ENCODE measurements around the gene CRB2. TPM values are rescaled to one million over a fixed set of nuclear protein-coding genes. Genes with fewer than 3 reads are reported as not detected.

The CRB2 gene
- total and polyA plus RNA-seq, 2 donors (not counting 3 experiments of a cell fraction or from before 2014, with no cell fraction given), result not detected

- ChIA-PET POLR2A (no interaction called here), CTCF (interaction anchor here (1.4 kb wide), 1 partner anchor 9 kb away, joined by 3 read pairs; no protein-coding TSS in a partner anchor)
- no peaks in the 10 kb centered on the region for H3K9me3 ChIP-seq (replicated peaks; ENCODE audit: control insufficient read depth, insufficient read depth, low read length)
- no peak overlapping the region for H3K27ac ChIP-seq (ENCODE audit: insufficient read depth, low read depth, low read length)
- H4K20me1 ChIP-seq (replicated peaks; ENCODE audit: control insufficient read depth, extremely low read depth, insufficient read depth, low read length), result no peaks in the 10 kb centered on the region
- no peak overlapping the region for H2AFZ ChIP-seq (ENCODE audit: low read depth, low read length)
- FAIRE-seq (no peak), DNase-seq (ENCODE audit: low read depth, low spot score) (no peak)
- no peak for TF ChIP-seq POLR2AphosphoS5 (IDR thresholded peaks at IDR 0.05; ENCODE audit: insufficient read depth, low read depth, low read length)
- no peak for TF ChIP-seq MYC (IDR thresholded peaks at IDR 0.05; ENCODE audit: low read depth, low read length)
- no peak for TF ChIP-seq CTCF (IDR thresholded peaks at IDR 0.05; ENCODE audit: extremely low read depth in 1 of 2, insufficient read depth in 1 of 2, low read depth in 1 of 2, low read length in 2 of 2)
- no peak for TF ChIP-seq GATA2 (IDR thresholded peaks at IDR 0.05; ENCODE audit: insufficient read depth, insufficient read length, low read depth, low read length)
- no peak for TF ChIP-seq FOS (IDR thresholded peaks at IDR 0.05; ENCODE audit: borderline replicate concordance, insufficient read depth, low read length)
- TF ChIP-seq EZH2 (IDR thresholded peaks at IDR 0.05; ENCODE audit: borderline replicate concordance, low read depth, low read length, severe bottlenecking), result no peak
- TF ChIP-seq POLR2A (IDR thresholded peaks at IDR 0.05; ENCODE audit: low read depth, low read length), result no peak
- TF ChIP-seq, protein P1, sequence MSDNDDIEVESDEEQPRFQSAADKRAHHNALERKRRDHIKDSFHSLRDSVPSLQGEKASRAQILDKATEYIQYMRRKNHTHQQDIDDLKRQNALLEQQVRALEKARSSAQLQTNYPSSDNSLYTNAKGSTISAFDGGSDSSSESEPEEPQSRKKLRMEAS (IDR thresholded peaks at IDR 0.05; ENCODE audit: insufficient read depth, insufficient read length), result no peak
- TF ChIP-seq JUN (IDR thresholded peaks at IDR 0.05; ENCODE audit: borderline replicate concordance, insufficient read depth, insufficient read length, low read depth), result no peak
- H3K27me3 ChIP-seq (ENCODE audit: control insufficient read depth in 2 of 2, insufficient read depth in 2 of 2, low read length in 2 of 2), result peaks cover 26 to 32% of the 10 kb centered on the region in 2 experiments
- no TSS peak for BruUV-seq (replicated peaks)
- no peaks in the 10 kb centered on the region for H3K9me1 ChIP-seq (replicated peaks; ENCODE audit: control insufficient read depth, extremely low read depth, insufficient read depth, low read length)
- H3K4me3 ChIP-seq (replicated peaks in 1 of 3; ENCODE audit: insufficient read depth in 1 of 3, low read depth in 1 of 3, low read length in 3 of 3), result no peak overlapping the region
- H3K36me3 ChIP-seq (ENCODE audit: control insufficient read depth in 2 of 2, extremely low read depth in 1 of 2, insufficient read depth in 2 of 2, low read length in 2 of 2), result no peaks in the 10 kb centered on the region
- dilution Hi-C loops (cut with MboI; ENCODE audit: extremely low pct_ligation_motif_present, low sequenced_read_pairs) (no loop called here), intact Hi-C loops (cut with micrococcal nuclease) (no loop called here)
- no peaks in the 10 kb centered on the region for H3K79me2 ChIP-seq (ENCODE audit: control insufficient read depth, insufficient read depth, low read length)
- no peak overlapping the region for H3K4me2 ChIP-seq (ENCODE audit: insufficient read depth, low read length)
- H3K9ac ChIP-seq (replicated peaks; ENCODE audit: extremely low read depth, insufficient read depth, low read length), result no peak overlapping the region
- H3K4me1 ChIP-seq (ENCODE audit: control insufficient read depth, extremely low read depth, insufficient read depth, low read length), result no peaks in the 10 kb centered on the region
Observed at GRCh38 chr9:123371228-123371584, 15.2 kb downstream of the CRB2 start.
